HepG2 (cell line): ENCODE data around the gene CDC6. TPM values are rescaled to one million over a fixed set of nuclear protein-coding genes. Genes with fewer than 3 reads are reported as not detected.

Experiments used
- ATAC-seq: fragments of 200-7000 bp; cut with Tn5 transposase; 3 replicates; pipeline ENCODE4 v1.9.1; 2020; ENCODE audit warnings: mild to moderate bottlenecking, moderate library complexity
- BruUV-seq: library from RNA; stranded (reverse); fragments of 400-500 nt; replicated peaks from 2 replicates; lab custom pipeline; 2021; lab: Mats Ljungman, UMichigan
- CTCF ChIA-PET: fragments of 300-600 bp; formaldehyde crosslinking; extraction: SDS; loops from one replicate; lab custom pipeline; 2021; ENCODE audit warnings: low total read pairs, inconsistent platforms, low intra/inter-chr PET ratio; lab: Yijun Ruan, JAX
- POLR2A ChIA-PET: fragments of 350-600 bp; sonication (Branson Sonifier 250); formaldehyde crosslinking; loops from one replicate; lab custom pipeline; 2020; ENCODE audit warnings: antibody characterized with exemption, inconsistent platforms; lab: Yijun Ruan, JAX
- DNase-seq: peaks from one replicate; pipeline ENCODE4 v3.0.0-alpha.2; 2015; ENCODE audit warnings: low spot score
- FAIRE-seq: peaks from 3 replicates; lab custom pipeline; 2011; peaks lifted over from hg19 to GRCh38; lab: Jason Lieb, UNC
- H2AFZ ChIP-seq: one replicate; pipeline ENCODE4 v1.6.1; 2011; ENCODE audit warnings: low read length, inconsistent platforms
- H3K27ac ChIP-seq: fragments of 300-600 bp; 3 replicates; pipeline ENCODE4 v1.8.0; 2011; ENCODE audit warnings: mixed run types, mild to moderate bottlenecking, mixed read lengths, low read length, inconsistent platforms; ENCODE audit not compliant: insufficient read depth; ENCODE audit errors: extremely low read length
- H3K27me3 ChIP-seq, 2 experiments: fragments of 200-600 bp in 1 of 2; 2 replicates in 1 of 2; 3 replicates in 1 of 2; pipeline versions ENCODE4 v1.6.0 to v1.8.0; 2011; ENCODE audit warnings: low read length in 2 of 2, mild to moderate bottlenecking in 2 of 2, moderate library complexity in 2 of 2, inconsistent platforms in 1 of 2; ENCODE audit not compliant: insufficient read depth in 2 of 2, control insufficient read depth in 1 of 2
- H3K36me3 ChIP-seq, 2 experiments: fragments of 200-600 bp in 1 of 2; replicated peaks in 1 of 2; 2 replicates in 1 of 2; 3 replicates in 1 of 2; pipeline versions ENCODE4 v1.5.1 to v1.8.0; 2011; ENCODE audit warnings: low read length in 2 of 2, inconsistent platforms in 1 of 2; ENCODE audit not compliant: insufficient read depth in 2 of 2, control insufficient read depth in 1 of 2
- H3K4me1 ChIP-seq: 2 replicates; pipeline ENCODE4 v1.5.1; 2012; ENCODE audit warnings: low read length, inconsistent platforms; ENCODE audit not compliant: insufficient read depth
- H3K4me2 ChIP-seq: 2 replicates; pipeline ENCODE4 v1.6.0; 2011; ENCODE audit warnings: low read depth, low read length, inconsistent platforms
- H3K4me3 ChIP-seq, 3 experiments: fragments of 200-600 bp in 1 of 3; sonication (generic), shearing (Covaris generic) in 1 of 3; replicated peaks in 1 of 3; 2 replicates each; pipeline ENCODE4 v1.5.1; 2011 to 2016; ENCODE audit warnings: low read length in 3 of 3, inconsistent platforms in 2 of 3, low read depth in 2 of 3, mild to moderate bottlenecking in 2 of 3, control low read depth in 1 of 3, mixed read lengths in 1 of 3; ENCODE audit not compliant: insufficient read depth in 1 of 3
- H3K79me2 ChIP-seq: one replicate; pipeline ENCODE4 v1.6.1; 2011; ENCODE audit warnings: low read length, inconsistent platforms; ENCODE audit not compliant: insufficient read depth
- H3K9ac ChIP-seq: 2 replicates; pipeline ENCODE4 v1.6.0; 2011; ENCODE audit warnings: mild to moderate bottlenecking, low read depth, low read length, inconsistent platforms; ENCODE audit not compliant: insufficient read depth
- H3K9me3 ChIP-seq: 2 replicates; pipeline ENCODE4 v1.5.1; 2012; ENCODE audit warnings: mild to moderate bottlenecking, low read length
- H4K20me1 ChIP-seq: 2 replicates; pipeline ENCODE4 v1.6.0; 2011; ENCODE audit warnings: inconsistent platforms, mild to moderate bottlenecking, low read length, moderate library complexity; ENCODE audit not compliant: insufficient read depth
- BCL6 ChIP-seq: IDR thresholded peaks from 2 replicates; pipeline ENCODE4 v1.6.1; 2016; ENCODE audit warnings: missing genetic modification reagents, missing compliant biosample characterization
- CEBPG ChIP-seq: IDR thresholded peaks from 2 replicates; pipeline ENCODE4 v1.6.1; 2016
- HNRNPUL1 ChIP-seq: fragments of 200-400 bp; formaldehyde crosslinking; IDR thresholded peaks from 2 replicates; pipeline ENCODE4 v1.6.1; 2017; ENCODE audit warnings: low read depth, mild to moderate bottlenecking, low read length, moderate library complexity
- IKZF4 ChIP-seq: sonication (generic); formaldehyde crosslinking; IDR thresholded peaks from 2 replicates; pipeline ENCODE4 v1.5.1; 2020; ENCODE audit warnings: borderline replicate concordance, mild to moderate bottlenecking, low read depth, missing genetic modification reagents; ENCODE audit errors: not compliant biosample characterization
- KDM4B ChIP-seq: sonication (generic); formaldehyde crosslinking; IDR thresholded peaks from 2 replicates; pipeline ENCODE4 v1.4.0; 2020; ENCODE audit warnings: missing genetic modification reagents
- PCBP1 ChIP-seq: fragments of 200-400 bp; formaldehyde crosslinking; IDR thresholded peaks from 2 replicates; pipeline ENCODE4 v1.6.1; 2017; ENCODE audit warnings: mild to moderate bottlenecking, low read depth, low read length, borderline replicate concordance
- PRPF4 ChIP-seq: fragments of 200-400 bp; formaldehyde crosslinking; IDR thresholded peaks from 2 replicates; pipeline ENCODE4 v1.6.1; 2016; ENCODE audit warnings: low read length, low read depth; ENCODE audit not compliant: poor library complexity, severe bottlenecking
- SMARCC2 ChIP-seq: fragments of 450-650 bp; IDR thresholded peaks from 2 replicates; pipeline ENCODE4 v1.6.1; 2017; ENCODE audit warnings: antibody characterized with exemption, mild to moderate bottlenecking
- SMARCE1 ChIP-seq: fragments of 450-650 bp; IDR thresholded peaks from 2 replicates; pipeline ENCODE4 v1.6.1; 2017; ENCODE audit warnings: borderline replicate concordance
- ZNF543 ChIP-seq: sonication (generic); formaldehyde crosslinking; IDR thresholded peaks from 2 replicates; pipeline ENCODE4 v1.4.0; 2020; ENCODE audit warnings: mild to moderate bottlenecking, missing genetic modification reagents
- ZNF775 ChIP-seq: sonication (generic); formaldehyde crosslinking; IDR thresholded peaks from 2 replicates; pipeline ENCODE4 v1.4.0; 2020; ENCODE audit warnings: missing genetic modification reagents, mild to moderate bottlenecking, moderate library complexity, borderline replicate concordance
- ZNF790 ChIP-seq: sonication (generic); formaldehyde crosslinking; IDR thresholded peaks from 2 replicates; pipeline ENCODE4 v1.8.0; 2022; ENCODE audit warnings: missing genetic modification reagents, mild to moderate bottlenecking, borderline replicate concordance
- WGBS: methylation state at CpG from one replicate; pipeline ENCODE4 v1.1.6; 2017; ENCODE audit warnings: low lambda C conversion rate; 5-methylcytosine and 5-hydroxymethylcytosine counted together
- in situ Hi-C: cut with HindIII; loops from 2 replicates; pipeline ENCODE4 v1.10.0; 2017; ENCODE audit warnings: low pct_unique_long_range_greater_than_20kb; ENCODE audit not compliant: extremely low pct_ligation_motif_present
- intact Hi-C: fragments of 100-400 bp; cut with micrococcal nuclease; formaldehyde crosslinking; loops from one replicate; pipeline ENCODE4 v1.10.0; 2022; ENCODE audit not compliant: unreplicated experiment
- polyA plus RNA-seq, 8 experiments: library from polyadenylated mRNA; depleted of rRNA in 3 of 8; stranded (reverse) in 7 of 8; unstranded in 1 of 8; fragments of >200 nt; fragmentation: Illumina TruSeq in 4 of 8; extraction: Trizol in 4 of 8; gene quantifications; 2 replicates each; pipeline versions ENCODE4 v1.2.1 to v1.2.3, GENCODE V29; 2011 to 2016; ENCODE audit warnings: low read depth in 4 of 8, missing spikeins in 1 of 8, mixed read lengths in 1 of 8; ENCODE audit not compliant: insufficient read depth in 1 of 8
- total RNA-seq, 5 experiments: library from RNA; depleted of rRNA; stranded (reverse); fragments of >200 nt; fragmentation: Illumina TruSeq; extraction: Trizol; gene quantifications; 2 replicates each; pipeline ENCODE4 v1.2.3, GENCODE V29; 2016; ENCODE audit warnings: low read depth in 1 of 5
- TF ChIP-seq, protein P1 (sequence below): IDR thresholded peaks from 2 replicates; pipeline ENCODE4 v1.6.1; 2012; ENCODE audit warnings: low read depth, low read length, improper control_type of control experiment
- TF ChIP-seq, protein P2 (sequence below): sonication (generic); formaldehyde crosslinking; IDR thresholded peaks from 2 replicates; pipeline ENCODE4 v1.5.0; 2020; ENCODE audit warnings: missing genetic modification reagents
- TF ChIP-seq, protein P3 (sequence below): sonication (generic); formaldehyde crosslinking; IDR thresholded peaks from 2 replicates; pipeline ENCODE4 v1.4.0; 2020; ENCODE audit warnings: mild to moderate bottlenecking, missing genetic modification reagents
- TF ChIP-seq, protein P4 (sequence below): sonication (generic); formaldehyde crosslinking; IDR thresholded peaks from 2 replicates; pipeline ENCODE4 v1.4.0; 2020; ENCODE audit warnings: missing genetic modification reagents, mild to moderate bottlenecking, borderline replicate concordance

Gene CDC6
- total and polyA plus RNA-seq, 2 of the 13 experiments (the other 11 are each of a cell fraction or from before 2014, with no cell fraction given): 17.4 to 114 TPM

DNA sequence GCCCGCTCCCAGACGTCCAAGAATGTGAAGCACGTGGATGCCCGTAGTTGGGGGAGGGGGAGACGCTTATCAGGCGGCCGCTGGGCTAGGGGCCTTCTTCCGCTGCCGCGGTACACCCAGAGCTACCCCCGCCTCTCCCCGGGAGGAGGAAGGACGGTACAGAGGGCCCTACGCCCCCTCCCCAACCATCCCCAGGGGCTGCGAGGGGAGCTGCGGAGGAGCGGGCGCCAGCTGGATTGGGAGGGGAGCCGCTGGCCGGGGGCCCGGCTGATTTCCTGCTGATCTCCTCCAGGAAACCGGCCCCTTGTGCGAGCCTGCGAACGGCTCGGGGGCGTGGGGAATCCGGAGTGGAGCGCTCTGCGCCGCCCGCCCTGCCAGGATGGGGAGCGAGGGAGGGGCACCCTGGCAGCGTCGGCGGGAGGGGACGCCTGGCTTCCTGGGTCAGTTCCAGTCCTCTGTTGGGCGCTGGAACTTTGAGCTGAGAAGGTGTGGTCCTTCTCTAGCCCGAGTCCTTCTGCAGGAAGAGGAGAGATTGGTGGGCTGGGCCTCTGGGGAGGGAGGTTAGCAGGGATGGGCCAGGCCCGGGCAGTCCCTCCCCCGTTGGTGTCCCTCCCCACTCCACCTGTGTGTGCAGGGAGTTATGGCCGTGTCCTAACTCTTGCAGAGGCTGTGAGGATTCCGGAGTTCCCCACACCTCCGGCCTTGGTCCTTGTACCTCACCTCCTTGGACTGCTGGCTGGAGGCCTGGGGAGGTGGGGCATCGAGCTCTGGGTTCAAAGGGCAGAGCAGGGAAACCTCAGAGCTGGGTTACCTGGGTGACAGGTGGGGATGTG lies 57.7 kb downstream of the CDC6 start:
- under 1% methylated on average over 20 of the region's 45 CpGs for WGBS
- intact Hi-C loops (loop anchor here (2.0 kb wide), 1 partner anchor 29 kb away; no protein-coding TSS in a partner anchor), in situ Hi-C loops (no loop called here)
- ATAC-seq: peak; percentile 77
- peaks cover 15% of the 10 kb centered on the region for H4K20me1 ChIP-seq
- H2AFZ ChIP-seq: no peak overlapping the region
- POLR2A ChIA-PET: interaction anchor here (0.6 to 6.6 kb wide), 24 partner anchors 8 to 1343 kb away, joined by 3 to 48 read pairs (median 4); partner anchors contain the start of genes CASC3, EIF1, RARA and TOP2A
- peak overlapping the region; percentile 94 for H3K4me2 ChIP-seq
- peak overlapping the region; percentile 81 for H3K27ac ChIP-seq
- H3K9me3 ChIP-seq: no peaks in the 10 kb centered on the region
- peaks cover 35% of the 10 kb centered on the region for H3K79me2 ChIP-seq
- CTCF ChIA-PET: interaction anchor here (1.9 kb wide), 1 partner anchor 42 kb away, joined by 5 read pairs; no protein-coding TSS in a partner anchor
- BruUV-seq: no TSS peak
- peak; percentile 84 for DNase-seq
- H3K4me3 ChIP-seq: peak overlapping the region; percentile 79 to 88 (median 84)
- peaks cover 69% of the 10 kb centered on the region for H3K4me1 ChIP-seq
- no peaks in the 10 kb centered on the region for H3K27me3 ChIP-seq
- H3K36me3 ChIP-seq: peaks cover 16 to 25% of the 10 kb centered on the region in 2 experiments
- peak overlapping the region; percentile 76 for H3K9ac ChIP-seq
- FAIRE-seq: peak; percentile 99
- TF ChIP-seq SMARCE1: no peak
- TF ChIP-seq HNRNPUL1: no peak
- no peak for TF ChIP-seq KDM4B (CRISPR knock-in tag)
- TF ChIP-seq PCBP1: peak; percentile 68; the same call in 1 of the 2 replicates
- TF ChIP-seq, protein P1, sequence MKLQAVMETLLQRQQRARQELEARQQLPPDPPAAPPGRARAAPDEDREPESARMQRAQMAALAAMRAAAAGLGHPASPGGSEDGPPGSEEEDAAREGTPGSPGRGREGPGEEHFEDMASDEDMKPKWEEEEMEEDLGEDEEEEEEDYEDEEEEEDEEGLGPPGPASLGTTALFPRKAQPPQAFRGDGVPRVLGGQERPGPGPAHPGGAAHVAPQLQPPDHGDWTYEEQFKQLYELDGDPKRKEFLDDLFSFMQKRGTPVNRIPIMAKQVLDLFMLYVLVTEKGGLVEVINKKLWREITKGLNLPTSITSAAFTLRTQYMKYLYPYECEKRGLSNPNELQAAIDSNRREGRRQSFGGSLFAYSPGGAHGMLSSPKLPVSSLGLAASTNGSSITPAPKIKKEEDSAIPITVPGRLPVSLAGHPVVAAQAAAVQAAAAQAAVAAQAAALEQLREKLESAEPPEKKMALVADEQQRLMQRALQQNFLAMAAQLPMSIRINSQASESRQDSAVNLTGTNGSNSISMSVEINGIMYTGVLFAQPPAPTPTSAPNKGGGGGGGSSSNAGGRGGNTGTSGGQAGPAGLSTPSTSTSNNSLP: no peak
- TF ChIP-seq ZNF775: no peak; the same call in 1 of the 2 replicates
- TF ChIP-seq IKZF4 (CRISPR knock-in tag): no peak
- TF ChIP-seq BCL6 (CRISPR knock-in tag): peak; percentile 54; the same call in 1 of the 2 replicates
- TF ChIP-seq PRPF4: no peak
- peak; percentile 96 for TF ChIP-seq ZNF543 (CRISPR knock-in tag)
- no peak; the same call in 1 of the 2 replicates for TF ChIP-seq CEBPG (CRISPR knock-in tag)
- TF ChIP-seq, protein P2, sequence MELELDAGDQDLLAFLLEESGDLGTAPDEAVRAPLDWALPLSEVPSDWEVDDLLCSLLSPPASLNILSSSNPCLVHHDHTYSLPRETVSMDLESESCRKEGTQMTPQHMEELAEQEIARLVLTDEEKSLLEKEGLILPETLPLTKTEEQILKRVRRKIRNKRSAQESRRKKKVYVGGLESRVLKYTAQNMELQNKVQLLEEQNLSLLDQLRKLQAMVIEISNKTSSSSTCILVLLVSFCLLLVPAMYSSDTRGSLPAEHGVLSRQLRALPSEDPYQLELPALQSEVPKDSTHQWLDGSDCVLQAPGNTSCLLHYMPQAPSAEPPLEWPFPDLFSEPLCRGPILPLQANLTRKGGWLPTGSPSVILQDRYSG: no peak
- TF ChIP-seq, protein P3, sequence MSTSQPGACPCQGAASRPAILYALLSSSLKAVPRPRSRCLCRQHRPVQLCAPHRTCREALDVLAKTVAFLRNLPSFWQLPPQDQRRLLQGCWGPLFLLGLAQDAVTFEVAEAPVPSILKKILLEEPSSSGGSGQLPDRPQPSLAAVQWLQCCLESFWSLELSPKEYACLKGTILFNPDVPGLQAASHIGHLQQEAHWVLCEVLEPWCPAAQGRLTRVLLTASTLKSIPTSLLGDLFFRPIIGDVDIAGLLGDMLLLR (CRISPR knock-in tag): peak; percentile 69
- TF ChIP-seq SMARCC2: no peak
- peak; percentile 85 for TF ChIP-seq ZNF790 (CRISPR knock-in tag)
- TF ChIP-seq, protein P4, sequence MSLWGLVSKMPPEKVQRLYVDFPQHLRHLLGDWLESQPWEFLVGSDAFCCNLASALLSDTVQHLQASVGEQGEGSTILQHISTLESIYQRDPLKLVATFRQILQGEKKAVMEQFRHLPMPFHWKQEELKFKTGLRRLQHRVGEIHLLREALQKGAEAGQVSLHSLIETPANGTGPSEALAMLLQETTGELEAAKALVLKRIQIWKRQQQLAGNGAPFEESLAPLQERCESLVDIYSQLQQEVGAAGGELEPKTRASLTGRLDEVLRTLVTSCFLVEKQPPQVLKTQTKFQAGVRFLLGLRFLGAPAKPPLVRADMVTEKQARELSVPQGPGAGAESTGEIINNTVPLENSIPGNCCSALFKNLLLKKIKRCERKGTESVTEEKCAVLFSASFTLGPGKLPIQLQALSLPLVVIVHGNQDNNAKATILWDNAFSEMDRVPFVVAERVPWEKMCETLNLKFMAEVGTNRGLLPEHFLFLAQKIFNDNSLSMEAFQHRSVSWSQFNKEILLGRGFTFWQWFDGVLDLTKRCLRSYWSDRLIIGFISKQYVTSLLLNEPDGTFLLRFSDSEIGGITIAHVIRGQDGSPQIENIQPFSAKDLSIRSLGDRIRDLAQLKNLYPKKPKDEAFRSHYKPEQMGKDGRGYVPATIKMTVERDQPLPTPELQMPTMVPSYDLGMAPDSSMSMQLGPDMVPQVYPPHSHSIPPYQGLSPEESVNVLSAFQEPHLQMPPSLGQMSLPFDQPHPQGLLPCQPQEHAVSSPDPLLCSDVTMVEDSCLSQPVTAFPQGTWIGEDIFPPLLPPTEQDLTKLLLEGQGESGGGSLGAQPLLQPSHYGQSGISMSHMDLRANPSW (CRISPR knock-in tag): no peak; the same call in 1 of the 2 replicates
